GM10266 (cell line): ENCODE results near the gene SLC6A11.

Experiments
- DNase-seq: peaks from one replicate; pipeline ENCODE4 v3.0.0; 2012; ENCODE audit errors: extremely low spot score
- TF ChIP-seq, protein P1 (sequence below): IDR thresholded peaks from 2 replicates; pipeline ENCODE4 v1.5.1; 2012; ENCODE audit warnings: mild to moderate bottlenecking, low read depth; ENCODE audit not compliant: control insufficient read depth, insufficient read depth; ENCODE audit errors: missing control alignments

Gene SLC6A11

DNA sequence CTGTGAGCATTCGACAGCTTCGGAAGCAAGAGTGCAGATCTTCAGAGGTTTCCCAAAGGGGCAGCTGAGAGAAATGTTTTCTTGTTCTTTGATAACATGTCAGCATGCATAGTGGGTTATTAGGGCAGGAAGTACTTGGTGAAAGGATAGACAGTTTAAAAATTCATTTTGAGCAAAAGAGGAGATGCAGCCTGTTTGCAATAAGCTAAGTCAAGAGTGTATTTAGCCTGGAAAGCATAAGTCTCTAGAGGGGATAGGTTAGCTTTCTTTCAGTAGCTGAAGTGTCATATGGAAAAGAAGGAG lies 7.4 kb downstream of the SLC6A11 start:
- DNase-seq: no peak
- TF ChIP-seq, protein P1, sequence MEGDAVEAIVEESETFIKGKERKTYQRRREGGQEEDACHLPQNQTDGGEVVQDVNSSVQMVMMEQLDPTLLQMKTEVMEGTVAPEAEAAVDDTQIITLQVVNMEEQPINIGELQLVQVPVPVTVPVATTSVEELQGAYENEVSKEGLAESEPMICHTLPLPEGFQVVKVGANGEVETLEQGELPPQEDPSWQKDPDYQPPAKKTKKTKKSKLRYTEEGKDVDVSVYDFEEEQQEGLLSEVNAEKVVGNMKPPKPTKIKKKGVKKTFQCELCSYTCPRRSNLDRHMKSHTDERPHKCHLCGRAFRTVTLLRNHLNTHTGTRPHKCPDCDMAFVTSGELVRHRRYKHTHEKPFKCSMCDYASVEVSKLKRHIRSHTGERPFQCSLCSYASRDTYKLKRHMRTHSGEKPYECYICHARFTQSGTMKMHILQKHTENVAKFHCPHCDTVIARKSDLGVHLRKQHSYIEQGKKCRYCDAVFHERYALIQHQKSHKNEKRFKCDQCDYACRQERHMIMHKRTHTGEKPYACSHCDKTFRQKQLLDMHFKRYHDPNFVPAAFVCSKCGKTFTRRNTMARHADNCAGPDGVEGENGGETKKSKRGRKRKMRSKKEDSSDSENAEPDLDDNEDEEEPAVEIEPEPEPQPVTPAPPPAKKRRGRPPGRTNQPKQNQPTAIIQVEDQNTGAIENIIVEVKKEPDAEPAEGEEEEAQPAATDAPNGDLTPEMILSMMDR: no peak

DNA sequence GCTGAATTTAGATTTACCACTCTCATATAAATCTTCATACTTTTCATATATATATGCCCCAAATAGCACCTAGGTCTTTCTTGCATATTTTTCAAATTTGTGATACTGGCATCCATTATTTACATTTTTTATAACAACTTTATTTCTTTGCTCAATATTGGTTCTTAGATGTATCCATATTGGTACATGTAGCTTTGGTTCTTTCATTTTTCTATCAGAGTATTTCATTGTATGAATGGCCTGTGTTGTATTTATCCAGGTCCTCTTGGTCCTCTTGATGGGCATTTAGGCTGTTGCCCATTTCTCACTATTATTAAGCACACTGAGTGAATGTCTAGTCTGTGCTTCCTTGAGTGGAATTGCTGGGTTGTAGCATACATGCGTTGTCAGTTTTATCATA lies 8.4 kb downstream of the SLC6A11 start:
- no peak for DNase-seq
- TF ChIP-seq, protein P1: no peak

DNA sequence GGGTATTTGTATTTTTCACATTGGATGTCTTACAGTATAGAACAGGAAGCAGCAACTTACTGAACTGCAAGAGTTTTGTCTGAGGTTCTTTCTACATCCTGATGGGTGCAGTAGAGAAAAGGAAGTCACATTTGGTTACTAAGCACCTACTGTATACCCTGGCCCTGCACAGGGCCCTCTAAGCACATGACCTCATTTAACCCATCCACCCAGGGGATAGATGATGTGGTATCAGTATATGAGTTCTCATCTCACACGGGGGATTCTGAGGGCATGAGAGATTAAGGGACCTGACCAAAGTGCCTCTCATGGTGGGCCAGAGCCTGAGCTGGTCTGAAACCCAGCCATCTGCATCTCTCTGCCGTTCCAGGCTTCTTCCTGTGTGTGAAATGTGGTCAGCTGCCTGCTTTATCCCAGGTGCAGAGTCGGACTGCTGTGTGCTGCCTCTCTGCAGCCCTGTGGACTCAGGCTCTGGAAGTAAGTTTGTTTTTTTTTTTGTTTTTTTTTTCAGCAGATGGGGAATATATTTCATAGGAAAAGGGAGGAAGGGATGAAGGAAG lies 17.9 kb downstream of the SLC6A11 start:
- TF ChIP-seq, protein P1: no peak
- DNase-seq: no peak

DNA sequence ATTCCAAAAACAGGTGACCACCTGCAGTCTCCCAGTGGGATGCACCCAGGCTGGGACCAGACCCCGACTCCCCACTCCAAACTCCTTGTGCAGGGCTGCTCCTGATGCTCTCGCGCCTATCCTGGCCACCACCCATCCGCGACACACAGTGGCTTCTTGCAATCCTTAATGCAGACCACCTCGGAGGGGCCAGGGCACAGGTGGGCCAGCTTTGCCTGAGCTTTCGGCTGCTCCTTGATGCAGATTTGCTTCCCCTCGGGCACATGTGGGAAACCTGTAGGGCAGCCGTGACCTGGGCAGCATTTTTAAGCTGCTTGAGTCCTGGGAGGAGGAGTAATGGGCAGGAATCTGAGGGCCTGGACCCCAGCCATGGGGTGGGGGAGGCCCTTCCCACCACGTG lies 18.9 kb downstream of the SLC6A11 start:
- TF ChIP-seq, protein P1: no peak
- no peak for DNase-seq

DNA sequence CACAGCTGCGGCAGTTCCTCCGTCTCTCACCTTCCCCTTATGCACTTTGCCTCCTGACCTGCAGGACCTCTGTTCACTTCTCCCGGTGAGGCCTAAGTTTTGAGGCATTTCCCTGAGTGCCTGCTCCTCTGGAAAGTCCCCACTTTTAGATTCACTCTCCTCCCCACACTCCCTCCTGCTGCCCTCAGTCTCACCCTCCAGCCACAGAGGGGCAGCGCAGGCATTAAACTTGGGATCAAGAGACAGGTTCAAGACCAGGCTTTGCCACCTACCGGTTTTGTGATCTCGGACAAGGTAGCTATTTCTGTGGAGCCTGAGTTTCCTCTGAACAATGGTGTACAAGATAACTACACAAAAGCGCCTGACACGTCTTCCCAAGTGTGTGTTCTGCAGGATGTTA lies 19.4 kb downstream of the SLC6A11 start:
- TF ChIP-seq, protein P1: no peak
- no peak for DNase-seq

DNA sequence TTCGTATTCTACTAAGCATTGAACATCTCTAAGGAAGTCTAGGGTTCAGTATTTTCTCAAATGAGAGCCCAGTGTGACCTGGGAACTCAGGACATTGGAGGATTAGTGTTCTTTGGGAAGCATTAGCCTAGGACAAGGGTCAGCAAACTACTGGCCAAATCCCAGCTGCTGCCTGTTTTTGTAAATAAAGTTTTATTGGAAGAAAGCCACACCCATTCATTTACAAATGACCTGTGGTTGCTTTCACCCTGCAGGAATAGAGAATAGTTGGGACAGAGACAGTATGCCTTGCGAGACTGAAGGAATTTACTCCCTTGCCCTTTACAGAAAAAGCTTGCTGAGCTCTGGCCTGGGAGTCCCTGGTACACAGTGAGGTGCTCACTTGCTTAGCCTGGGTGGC lies 20.6 kb downstream of the SLC6A11 start:
- TF ChIP-seq, protein P1: no peak
- no peak for DNase-seq

DNA sequence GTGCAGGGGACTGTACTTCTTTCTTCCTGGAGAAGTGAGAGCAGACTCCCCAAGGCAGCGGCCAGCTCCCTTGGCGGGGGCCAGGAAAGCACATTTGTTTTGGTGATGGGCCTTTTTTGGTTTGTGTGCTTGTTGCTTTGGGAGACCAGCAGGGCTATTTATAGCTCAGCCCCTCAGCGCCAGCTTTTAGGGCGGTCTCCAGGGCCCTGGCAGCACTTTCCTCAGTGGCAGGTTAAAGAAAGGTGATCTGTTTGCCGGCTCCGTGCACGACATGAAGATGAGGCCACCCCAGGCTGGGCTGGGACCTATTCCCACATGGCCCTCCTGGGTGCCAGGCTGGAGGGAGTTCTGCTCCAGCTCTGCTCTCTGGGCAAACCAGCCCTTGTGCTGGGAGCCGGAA lies 21.8 kb downstream of the SLC6A11 start:
- TF ChIP-seq, protein P1: no peak
- DNase-seq: no peak
